PFSK-1 (cell line): ENCODE data around the gene GALNT4. TPM values are rescaled to one million over a fixed set of nuclear protein-coding genes. Genes with fewer than 3 reads are reported as not detected.
A peak's percentile ranks its signal among the peaks of the same experiment; 100 is the strongest.

Source experiments
- FOXP2 ChIP-seq: optimal IDR thresholded peaks from 2 replicates; pipeline ENCODE3; 2011; ENCODE audit warnings: borderline replicate concordance, control low read depth, inconsistent platforms; ENCODE audit not compliant: insufficient read depth; ENCODE audit errors: extremely low read length, extremely low read depth
- POLR2AphosphoS5 ChIP-seq: IDR thresholded peaks from 2 replicates; pipeline ENCODE4 v1.6.1; 2012; ENCODE audit warnings: low read depth, mild to moderate bottlenecking, control low read depth, low read length, moderate library complexity
- REST ChIP-seq, 2 experiments: IDR thresholded peaks; 2 replicates each; pipeline versions ENCODE4 v1.6.1 to v1.8.0; 2011 to 2012; ENCODE audit warnings: low read depth in 2 of 2, low read length in 2 of 2, control low read depth in 1 of 2, inconsistent platforms in 1 of 2, mild to moderate bottlenecking in 1 of 2, moderate library complexity in 1 of 2; ENCODE audit not compliant: insufficient read depth in 1 of 2
- SIN3A ChIP-seq: IDR thresholded peaks from 2 replicates; pipeline ENCODE4 v1.6.1; 2012; ENCODE audit warnings: mild to moderate bottlenecking, low read length, moderate library complexity, borderline replicate concordance; ENCODE audit not compliant: insufficient read depth
- TAF1 ChIP-seq: IDR thresholded peaks from 2 replicates; pipeline ENCODE4 v1.6.1; 2012; ENCODE audit warnings: low read length, control low read depth, borderline replicate concordance; ENCODE audit not compliant: insufficient read depth
- polyA plus RNA-seq: library from polyadenylated mRNA; unstranded; fragments of >200 nt; gene quantifications from one replicate; pipeline ENCODE4 v1.2.1, GENCODE V29; 2012; ENCODE audit warnings: low read depth, missing spikeins; ENCODE audit not compliant: insufficient read length

Gene GALNT4
- polyA plus RNA-seq = 0.49 TPM

DNA sequence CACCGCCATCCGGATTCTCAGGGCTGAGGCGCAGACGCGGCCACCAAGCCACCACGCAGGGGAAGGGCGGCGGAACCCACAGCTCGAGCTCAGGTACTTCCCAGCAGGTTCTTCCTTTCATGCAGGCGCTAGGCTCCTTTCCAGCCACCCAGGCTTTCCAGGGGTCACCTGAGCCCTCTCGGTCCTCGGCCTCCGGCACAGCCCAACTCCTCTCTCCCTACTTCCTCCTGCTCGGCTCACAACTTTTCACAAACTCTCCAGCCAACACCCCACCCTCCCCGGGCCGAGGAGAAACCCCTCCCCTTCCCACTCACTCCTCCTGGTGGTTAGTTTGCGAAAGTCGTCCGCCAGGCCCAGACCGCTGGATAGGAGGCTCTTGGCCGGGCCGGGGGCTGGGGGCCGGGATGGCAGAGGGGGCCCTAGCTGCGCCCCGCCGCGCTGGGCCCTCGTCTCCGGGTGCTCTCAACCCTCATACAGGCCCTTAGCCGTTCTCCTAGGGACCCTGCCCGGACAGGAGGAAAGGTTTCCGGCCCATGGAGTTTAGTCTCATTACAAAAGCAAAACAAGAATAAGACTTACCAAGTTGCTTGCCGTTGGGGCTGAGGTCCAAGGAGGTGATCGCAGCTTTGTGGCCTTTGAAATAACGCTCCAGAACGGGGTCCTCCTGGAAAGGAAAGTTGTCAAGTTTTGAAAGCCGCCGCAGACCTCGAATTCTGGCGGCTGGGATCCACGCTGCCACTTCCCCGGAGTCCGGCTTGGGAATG is at the start of gene GALNT4:
Gene GALNT4, minus strand, starts transcription at position 256 of the 764 bp plus-strand sequence. Its CDS starts 247 bp downstream, at position 9.
- TF ChIP-seq SIN3A (no peak), REST (IDR thresholded peaks at IDR 0.05; ENCODE audit: insufficient read depth in 1 of 2, low read depth in 2 of 2, low read length in 2 of 2) (0 out of 4 replicates have a peak, but pooled peaks of 1 of the 2 experiments have one; percentile 8), FOXP2 (peak; percentile 26), TAF1 (no peak), POLR2AphosphoS5 (peak; percentile 52; the same call in 1 of the 2 replicates)

DNA sequence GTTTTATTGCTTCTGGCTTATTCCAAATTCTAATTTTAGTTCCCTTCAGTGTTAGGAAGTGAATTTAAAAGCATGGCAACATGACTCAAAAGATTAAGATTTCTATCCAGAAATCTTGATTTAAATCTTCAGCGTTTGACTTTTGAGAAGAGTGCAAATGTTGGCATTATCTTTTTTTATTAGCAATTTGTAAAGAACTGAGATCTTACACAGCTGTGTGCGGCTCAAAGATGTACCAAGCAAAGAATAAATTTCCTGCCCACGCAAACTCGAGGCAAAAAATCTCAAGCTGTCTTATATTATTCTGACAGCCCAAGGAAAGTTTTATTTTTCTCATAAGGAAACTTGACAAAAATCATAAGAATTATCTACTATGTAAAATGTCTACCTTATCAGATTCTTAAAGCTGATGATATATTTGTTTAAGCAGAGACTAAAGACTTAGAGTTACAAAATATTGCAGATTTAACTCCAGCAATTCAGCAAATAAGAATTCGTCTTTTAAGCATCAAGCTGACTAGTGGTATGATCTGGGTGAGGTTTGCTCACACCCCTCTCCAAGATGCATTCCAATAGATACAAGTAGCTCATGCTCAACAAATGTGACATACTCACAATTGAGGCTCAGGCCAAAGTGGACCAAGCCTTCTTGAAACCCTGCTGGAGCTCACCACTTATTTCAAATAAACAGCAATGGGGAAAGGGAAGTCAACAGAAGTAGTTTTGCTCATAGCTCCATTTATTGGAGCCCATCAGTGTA is 48.6 kb upstream of the GALNT4 start:
- no peak for TF ChIP-seq POLR2AphosphoS5

- TF ChIP-seq REST (IDR thresholded peaks at IDR 0.05; ENCODE audit: insufficient read depth in 1 of 2, low read depth in 2 of 2, low read length in 2 of 2) = no peak
- no peak for TF ChIP-seq FOXP2
- TF ChIP-seq TAF1 = no peak
- no peak for TF ChIP-seq SIN3A
- no peak for TF ChIP-seq POLR2AphosphoS5
Observed at GRCh38 chr12:89571491-89572195, 47.0 kb upstream of the GALNT4 start.

DNA sequence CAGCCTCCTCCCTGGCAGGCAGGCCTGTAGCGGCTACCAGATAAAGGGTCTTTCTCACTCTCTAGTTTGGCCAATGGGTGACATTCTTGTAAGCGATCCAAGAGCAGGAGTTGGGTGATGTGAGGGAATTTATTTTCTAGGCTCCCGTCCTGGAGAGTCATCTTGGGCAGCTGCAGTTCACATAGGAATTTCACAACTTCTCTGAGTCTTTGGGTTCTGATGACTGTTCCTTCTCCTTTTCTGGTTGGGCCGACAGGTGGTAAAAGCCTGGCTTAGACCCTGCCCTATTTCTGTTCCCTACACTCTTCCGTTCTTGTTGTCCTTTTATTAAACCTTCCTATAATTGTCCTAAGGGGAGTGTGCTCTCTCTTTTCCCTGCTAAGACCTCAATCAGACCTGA is 43.9 kb upstream of the GALNT4 start:
- no peak for TF ChIP-seq REST (IDR thresholded peaks at IDR 0.05; ENCODE audit: insufficient read depth in 1 of 2, low read depth in 2 of 2, low read length in 2 of 2)
- TF ChIP-seq FOXP2 = no peak
- no peak for TF ChIP-seq POLR2AphosphoS5
- TF ChIP-seq SIN3A = no peak
- no peak for TF ChIP-seq TAF1

DNA sequence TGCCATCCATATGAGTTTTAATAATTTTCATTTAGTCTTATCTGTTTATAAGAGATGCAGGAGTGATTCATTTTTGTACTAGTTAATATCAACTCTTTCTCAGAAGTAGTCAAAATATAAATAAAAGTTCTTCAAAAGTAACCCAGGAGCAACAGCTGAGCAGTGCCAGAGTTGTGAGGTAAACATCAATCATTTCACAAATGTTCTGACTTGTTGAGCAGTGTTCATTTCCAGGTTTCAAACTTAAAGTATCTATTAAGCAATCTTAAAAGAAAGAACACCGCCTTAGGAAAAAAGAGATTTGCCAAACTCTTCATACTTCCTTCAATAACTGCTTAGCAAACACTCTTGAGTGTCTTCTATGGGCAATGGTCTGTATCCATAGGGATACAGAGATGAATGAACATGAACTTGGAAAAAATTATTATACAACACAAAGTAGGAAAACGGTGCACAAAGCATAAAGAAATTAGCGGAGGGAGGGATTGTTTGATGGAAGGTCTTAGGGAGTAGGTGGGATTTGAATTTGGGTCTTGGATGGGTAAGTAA is 43.2 kb upstream of the GALNT4 start:
- TF ChIP-seq POLR2AphosphoS5 (no peak), SIN3A (no peak), REST (IDR thresholded peaks at IDR 0.05; ENCODE audit: insufficient read depth in 1 of 2, low read depth in 2 of 2, low read length in 2 of 2) (no peak)
